GM23338 (cell line): ENCODE measurements around the gene PCBP4. TPM values are rescaled to one million over a fixed set of nuclear protein-coding genes. Genes with fewer than 3 reads are reported as not detected.

ENCODE experiments used
- ATAC-seq: fragments of 200-7000 bp; cut with Tn5 transposase; 3 replicates; pipeline ENCODE4 v1.9.1; 2020
- DNase-seq: peaks from one replicate; pipeline ENCODE4 v3.0.0-alpha.2; 2015; ENCODE audit warnings: low spot score
- H2AFZ ChIP-seq: fragments of 200-600 bp; sonication (generic); 2 replicates; pipeline ENCODE4 v1.8.0; 2016; ENCODE audit warnings: antibody characterized with exemption, mild to moderate bottlenecking, moderate library complexity
- H3F3A ChIP-seq: fragments of 200-600 bp; sonication (generic); replicated peaks from 2 replicates; pipeline ENCODE4 v1.8.0; 2017; ENCODE audit warnings: antibody characterized with exemption, mixed run types, low read depth
- H3K27ac ChIP-seq: fragments of 200-600 bp; sonication (generic); 2 replicates; pipeline ENCODE4 v1.6.1; 2016; ENCODE audit warnings: low read depth
- H3K27me3 ChIP-seq: fragments of 200-600 bp; sonication (generic); 2 replicates; pipeline ENCODE4 v1.8.0; 2016; ENCODE audit warnings: mild to moderate bottlenecking, mixed run types, moderate library complexity; ENCODE audit not compliant: insufficient read depth
- H3K36me3 ChIP-seq: fragments of 200-600 bp; sonication (generic); 2 replicates; pipeline ENCODE4 v1.8.0; 2016; ENCODE audit warnings: mild to moderate bottlenecking; ENCODE audit not compliant: insufficient read depth
- H3K4me1 ChIP-seq: fragments of 200-600 bp; sonication (generic); 2 replicates; pipeline ENCODE4 v1.8.0; 2016; ENCODE audit warnings: mild to moderate bottlenecking, moderate library complexity; ENCODE audit not compliant: insufficient read depth
- H3K4me2 ChIP-seq: fragments of 200-600 bp; sonication (generic); 2 replicates; pipeline ENCODE4 v1.7.1; 2017; ENCODE audit warnings: mixed run types
- H3K4me3 ChIP-seq: fragments of 200-600 bp; sonication (generic); 2 replicates; pipeline ENCODE4 v1.6.1; 2016; ENCODE audit warnings: mixed run types
- H3K79me2 ChIP-seq: fragments of 200-600 bp; sonication (generic); replicated peaks from 2 replicates; pipeline ENCODE4 v1.8.0; 2017; ENCODE audit warnings: mild to moderate bottlenecking; ENCODE audit not compliant: insufficient read depth
- H3K9me2 ChIP-seq: fragments of 200-600 bp; sonication (generic); 2 replicates; pipeline ENCODE4 v1.8.0; 2017; ENCODE audit not compliant: insufficient read depth
- H4K20me1 ChIP-seq: fragments of 200-600 bp; sonication (generic); replicated peaks from 2 replicates; pipeline ENCODE4 v1.8.0; 2017; ENCODE audit warnings: mild to moderate bottlenecking; ENCODE audit not compliant: insufficient read depth
- H3K27ac Mint-ChIP-seq: 2 replicates; pipeline ENCODE4 v1.8.0; 2020; ENCODE audit warnings: inconsistent platforms, mild to moderate bottlenecking, moderate library complexity, mixed read lengths
- H3K27me3 Mint-ChIP-seq: 3 replicates; pipeline ENCODE4 v1.8.0; 2022; ENCODE audit warnings: low read depth, mild to moderate bottlenecking, moderate library complexity, mixed read lengths, inconsistent platforms; ENCODE audit not compliant: insufficient read depth, poor library complexity
- H3K36me3 Mint-ChIP-seq: 3 replicates; pipeline ENCODE4 v1.8.0; 2021; ENCODE audit warnings: low read depth, mild to moderate bottlenecking, inconsistent platforms, moderate library complexity, mixed read lengths
- H3K4me1 Mint-ChIP-seq: 3 replicates; pipeline ENCODE4 v1.8.0; 2020; ENCODE audit warnings: mild to moderate bottlenecking, inconsistent platforms, mixed read lengths
- H3K4me3 Mint-ChIP-seq: 3 replicates; pipeline ENCODE4 v1.8.0; 2021; ENCODE audit warnings: moderate library complexity, mild to moderate bottlenecking, inconsistent platforms, mixed read lengths
- H3K9me3 Mint-ChIP-seq: 3 replicates; pipeline ENCODE4 v1.8.0; 2020; ENCODE audit warnings: moderate library complexity, mild to moderate bottlenecking, inconsistent platforms, mixed read lengths
- CREB1 ChIP-seq: fragments of 250-450 bp; sonication (Bioruptor Pico); IDR thresholded peaks from 2 replicates; pipeline ENCODE4 v1.5.0; 2020; ENCODE audit warnings: low read depth, mild to moderate bottlenecking, moderate library complexity
- EZH2 ChIP-seq: fragments of 200-600 bp; sonication (generic); IDR thresholded peaks from one replicate; pipeline ENCODE4 v1.8.0; 2017; ENCODE audit warnings: antibody characterized with exemption, mild to moderate bottlenecking, low read depth; ENCODE audit not compliant: unreplicated experiment
- EZH2phosphoT487 ChIP-seq: fragments of 200-600 bp; sonication (generic); IDR thresholded peaks from one replicate; pipeline ENCODE4 v1.8.1; 2018; ENCODE audit warnings: antibody characterized with exemption; ENCODE audit not compliant: unreplicated experiment
- JUNB ChIP-seq: IDR thresholded peaks from one replicate; pipeline ENCODE4 v1.6.1; 2016; ENCODE audit warnings: antibody characterized with exemption; ENCODE audit not compliant: unreplicated experiment
- NANOG ChIP-seq: IDR thresholded peaks from 2 replicates; pipeline ENCODE4 v1.6.1; 2016; ENCODE audit warnings: antibody characterized with exemption, borderline replicate concordance
- POLR2AphosphoS5 ChIP-seq: IDR thresholded peaks from 2 replicates; pipeline ENCODE4 v1.6.1; 2016; ENCODE audit warnings: antibody characterized with exemption, low read depth
- REST ChIP-seq: IDR thresholded peaks from one replicate; pipeline ENCODE4 v1.6.1; 2018; ENCODE audit warnings: antibody characterized with exemption; ENCODE audit not compliant: unreplicated experiment
- STAT1 ChIP-seq: IDR thresholded peaks from one replicate; pipeline ENCODE4 v1.6.1; 2016; ENCODE audit warnings: antibody characterized with exemption; ENCODE audit not compliant: unreplicated experiment
- ZNF114 ChIP-seq: fragments of 250-450 bp; sonication (Bioruptor Pico); IDR thresholded peaks from 2 replicates; pipeline ENCODE4 v1.5.0; 2020; ENCODE audit warnings: mild to moderate bottlenecking, moderate library complexity
- ZNF331 ChIP-seq: fragments of 250-450 bp; sonication (Bioruptor Pico); IDR thresholded peaks from 2 replicates; pipeline ENCODE4 v1.5.0; 2020; ENCODE audit warnings: low read depth, mild to moderate bottlenecking, moderate library complexity
- polyA plus RNA-seq: library from polyadenylated mRNA; unstranded; fragments of >200 nt; fragmentation: Nextera tagmentation; extraction: Ambion mirVana; gene quantifications from 2 replicates; pipeline ENCODE4 v1.2.1, GENCODE V29; 2016
- total RNA-seq: library from RNA; depleted of rRNA; stranded (reverse); fragments of >200 nt; shearing (Covaris generic); gene quantifications from 2 replicates; pipeline ENCODE4 v1.2.3, GENCODE V29; 2014
- TF ChIP-seq, protein P1 (sequence below): fragments of 250-450 bp; sonication (Bioruptor Pico); IDR thresholded peaks from 2 replicates; pipeline ENCODE4 v1.5.0; 2020; ENCODE audit warnings: mild to moderate bottlenecking, moderate library complexity
- TF ChIP-seq, protein P2 (sequence below): IDR thresholded peaks from 2 replicates; pipeline ENCODE4 v1.6.1; 2016; ENCODE audit warnings: antibody characterized with exemption
- TF ChIP-seq, protein P3 (sequence below), 2 experiments: fragments of 200-600 bp in 1 of 2; sonication (generic) in 1 of 2; conservative IDR thresholded peaks; 2 replicates each; pipeline versions ENCODE4 v1.5.1 to v1.6.1; 2016 to 2017; ENCODE audit warnings: antibody characterized with exemption in 2 of 2, low read depth in 2 of 2, mild to moderate bottlenecking in 2 of 2, moderate library complexity in 1 of 2

Gene PCBP4
- total and polyA plus RNA-seq, 2 experiments from 2014 or later: 11.8 to 37.6 TPM

- Histone ChIP-seq H2AFZ (no peak overlapping the region), H3K4me3 (no peak overlapping the region), H4K20me1 (no peaks in the 10 kb centered on the region; the same call in none of the 2 replicates), H3K27me3 (no peaks in the 10 kb centered on the region), H3K27ac (no peak overlapping the region), H3K4me1 (no peaks in the 10 kb centered on the region), H3K4me2 (no peak overlapping the region), H3K79me2 (no peaks in the 10 kb centered on the region), H3F3A (no peaks in the 10 kb centered on the region), H3K9me2 (no peaks in the 10 kb centered on the region), H3K36me3 (peaks cover 7% of the 10 kb centered on the region)
- H3K27me3 Mint-ChIP-seq: peaks cover 2% of the 10 kb centered on the region
- peaks cover 77% of the 10 kb centered on the region for H3K36me3 Mint-ChIP-seq
- H3K4me3 Mint-ChIP-seq: no peak overlapping the region
- TF ChIP-seq NANOG (no peak), ZNF114 (CRISPR knock-in tag) (no peak), EZH2phosphoT487 (no peak), JUNB (no peak), ZNF331 (CRISPR knock-in tag) (no peak), STAT1 (no peak), EZH2 (no peak), REST (no peak), POLR2AphosphoS5 (no peak), CREB1 (no peak)
- TF ChIP-seq, protein P1, sequence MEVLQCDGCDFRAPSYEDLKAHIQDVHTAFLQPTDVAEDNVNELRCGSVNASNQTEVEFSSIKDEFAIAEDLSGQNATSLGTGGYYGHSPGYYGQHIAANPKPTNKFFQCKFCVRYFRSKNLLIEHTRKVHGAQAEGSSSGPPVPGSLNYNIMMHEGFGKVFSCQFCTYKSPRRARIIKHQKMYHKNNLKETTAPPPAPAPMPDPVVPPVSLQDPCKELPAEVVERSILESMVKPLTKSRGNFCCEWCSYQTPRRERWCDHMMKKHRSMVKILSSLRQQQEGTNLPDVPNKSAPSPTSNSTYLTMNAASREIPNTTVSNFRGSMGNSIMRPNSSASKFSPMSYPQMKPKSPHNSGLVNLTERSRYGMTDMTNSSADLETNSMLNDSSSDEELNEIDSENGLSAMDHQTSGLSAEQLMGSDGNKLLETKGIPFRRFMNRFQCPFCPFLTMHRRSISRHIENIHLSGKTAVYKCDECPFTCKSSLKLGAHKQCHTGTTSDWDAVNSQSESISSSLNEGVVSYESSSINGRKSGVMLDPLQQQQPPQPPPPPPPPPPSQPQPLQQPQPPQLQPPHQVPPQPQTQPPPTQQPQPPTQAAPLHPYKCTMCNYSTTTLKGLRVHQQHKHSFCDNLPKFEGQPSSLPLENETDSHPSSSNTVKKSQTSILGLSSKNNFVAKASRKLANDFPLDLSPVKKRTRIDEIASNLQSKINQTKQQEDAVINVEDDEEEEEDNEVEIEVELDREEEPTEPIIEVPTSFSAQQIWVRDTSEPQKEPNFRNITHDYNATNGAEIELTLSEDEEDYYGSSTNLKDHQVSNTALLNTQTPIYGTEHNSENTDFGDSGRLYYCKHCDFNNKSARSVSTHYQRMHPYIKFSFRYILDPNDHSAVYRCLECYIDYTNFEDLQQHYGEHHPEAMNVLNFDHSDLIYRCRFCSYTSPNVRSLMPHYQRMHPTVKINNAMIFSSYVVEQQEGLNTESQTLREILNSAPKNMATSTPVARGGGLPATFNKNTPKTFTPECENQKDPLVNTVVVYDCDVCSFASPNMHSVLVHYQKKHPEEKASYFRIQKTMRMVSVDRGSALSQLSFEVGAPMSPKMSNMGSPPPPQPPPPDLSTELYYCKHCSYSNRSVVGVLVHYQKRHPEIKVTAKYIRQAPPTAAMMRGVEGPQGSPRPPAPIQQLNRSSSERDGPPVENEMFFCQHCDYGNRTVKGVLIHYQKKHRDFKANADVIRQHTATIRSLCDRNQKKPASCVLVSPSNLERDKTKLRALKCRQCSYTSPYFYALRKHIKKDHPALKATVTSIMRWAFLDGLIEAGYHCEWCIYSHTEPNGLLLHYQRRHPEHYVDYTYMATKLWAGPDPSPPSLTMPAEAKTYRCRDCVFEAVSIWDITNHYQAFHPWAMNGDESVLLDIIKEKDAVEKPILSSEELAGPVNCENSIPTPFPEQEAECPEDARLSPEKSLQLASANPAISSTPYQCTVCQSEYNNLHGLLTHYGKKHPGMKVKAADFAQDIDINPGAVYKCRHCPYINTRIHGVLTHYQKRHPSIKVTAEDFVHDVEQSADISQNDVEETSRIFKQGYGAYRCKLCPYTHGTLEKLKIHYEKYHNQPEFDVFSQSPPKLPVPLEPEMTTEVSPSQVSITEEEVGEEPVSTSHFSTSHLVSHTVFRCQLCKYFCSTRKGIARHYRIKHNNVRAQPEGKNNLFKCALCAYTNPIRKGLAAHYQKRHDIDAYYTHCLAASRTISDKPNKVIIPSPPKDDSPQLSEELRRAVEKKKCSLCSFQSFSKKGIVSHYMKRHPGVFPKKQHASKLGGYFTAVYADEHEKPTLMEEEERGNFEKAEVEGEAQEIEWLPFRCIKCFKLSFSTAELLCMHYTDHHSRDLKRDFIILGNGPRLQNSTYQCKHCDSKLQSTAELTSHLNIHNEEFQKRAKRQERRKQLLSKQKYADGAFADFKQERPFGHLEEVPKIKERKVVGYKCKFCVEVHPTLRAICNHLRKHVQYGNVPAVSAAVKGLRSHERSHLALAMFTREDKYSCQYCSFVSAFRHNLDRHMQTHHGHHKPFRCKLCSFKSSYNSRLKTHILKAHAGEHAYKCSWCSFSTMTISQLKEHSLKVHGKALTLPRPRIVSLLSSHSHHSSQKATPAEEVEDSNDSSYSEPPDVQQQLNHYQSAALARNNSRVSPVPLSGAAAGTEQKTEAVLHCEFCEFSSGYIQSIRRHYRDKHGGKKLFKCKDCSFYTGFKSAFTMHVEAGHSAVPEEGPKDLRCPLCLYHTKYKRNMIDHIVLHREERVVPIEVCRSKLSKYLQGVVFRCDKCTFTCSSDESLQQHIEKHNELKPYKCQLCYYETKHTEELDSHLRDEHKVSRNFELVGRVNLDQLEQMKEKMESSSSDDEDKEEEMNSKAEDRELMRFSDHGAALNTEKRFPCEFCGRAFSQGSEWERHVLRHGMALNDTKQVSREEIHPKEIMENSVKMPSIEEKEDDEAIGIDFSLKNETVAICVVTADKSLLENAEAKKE (CRISPR knock-in tag): no peak
- TF ChIP-seq, protein P2, sequence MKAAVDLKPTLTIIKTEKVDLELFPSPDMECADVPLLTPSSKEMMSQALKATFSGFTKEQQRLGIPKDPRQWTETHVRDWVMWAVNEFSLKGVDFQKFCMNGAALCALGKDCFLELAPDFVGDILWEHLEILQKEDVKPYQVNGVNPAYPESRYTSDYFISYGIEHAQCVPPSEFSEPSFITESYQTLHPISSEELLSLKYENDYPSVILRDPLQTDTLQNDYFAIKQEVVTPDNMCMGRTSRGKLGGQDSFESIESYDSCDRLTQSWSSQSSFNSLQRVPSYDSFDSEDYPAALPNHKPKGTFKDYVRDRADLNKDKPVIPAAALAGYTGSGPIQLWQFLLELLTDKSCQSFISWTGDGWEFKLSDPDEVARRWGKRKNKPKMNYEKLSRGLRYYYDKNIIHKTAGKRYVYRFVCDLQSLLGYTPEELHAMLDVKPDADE: no peak
- TF ChIP-seq, protein P3, sequence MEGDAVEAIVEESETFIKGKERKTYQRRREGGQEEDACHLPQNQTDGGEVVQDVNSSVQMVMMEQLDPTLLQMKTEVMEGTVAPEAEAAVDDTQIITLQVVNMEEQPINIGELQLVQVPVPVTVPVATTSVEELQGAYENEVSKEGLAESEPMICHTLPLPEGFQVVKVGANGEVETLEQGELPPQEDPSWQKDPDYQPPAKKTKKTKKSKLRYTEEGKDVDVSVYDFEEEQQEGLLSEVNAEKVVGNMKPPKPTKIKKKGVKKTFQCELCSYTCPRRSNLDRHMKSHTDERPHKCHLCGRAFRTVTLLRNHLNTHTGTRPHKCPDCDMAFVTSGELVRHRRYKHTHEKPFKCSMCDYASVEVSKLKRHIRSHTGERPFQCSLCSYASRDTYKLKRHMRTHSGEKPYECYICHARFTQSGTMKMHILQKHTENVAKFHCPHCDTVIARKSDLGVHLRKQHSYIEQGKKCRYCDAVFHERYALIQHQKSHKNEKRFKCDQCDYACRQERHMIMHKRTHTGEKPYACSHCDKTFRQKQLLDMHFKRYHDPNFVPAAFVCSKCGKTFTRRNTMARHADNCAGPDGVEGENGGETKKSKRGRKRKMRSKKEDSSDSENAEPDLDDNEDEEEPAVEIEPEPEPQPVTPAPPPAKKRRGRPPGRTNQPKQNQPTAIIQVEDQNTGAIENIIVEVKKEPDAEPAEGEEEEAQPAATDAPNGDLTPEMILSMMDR (conservative IDR thresholded peaks at IDR 0.05; ENCODE audit: low read depth in 2 of 2): no peak
- H3K27ac Mint-ChIP-seq: no peak overlapping the region
- no peaks in the 10 kb centered on the region for H3K9me3 Mint-ChIP-seq
- no peaks in the 10 kb centered on the region for H3K4me1 Mint-ChIP-seq
- ATAC-seq: no peak
- no peak for DNase-seq
Observed at GRCh38 chr3:51933471-51934138, 33.6 kb downstream of the PCBP4 start.
